ENCODE data around the gene MIPOL1.

MIPOL1 gene

GRCh38 chr14:37466623-37467088 lies 268.9 kb downstream of the MIPOL1 start:
- TF ChIP-seq, protein P1, sequence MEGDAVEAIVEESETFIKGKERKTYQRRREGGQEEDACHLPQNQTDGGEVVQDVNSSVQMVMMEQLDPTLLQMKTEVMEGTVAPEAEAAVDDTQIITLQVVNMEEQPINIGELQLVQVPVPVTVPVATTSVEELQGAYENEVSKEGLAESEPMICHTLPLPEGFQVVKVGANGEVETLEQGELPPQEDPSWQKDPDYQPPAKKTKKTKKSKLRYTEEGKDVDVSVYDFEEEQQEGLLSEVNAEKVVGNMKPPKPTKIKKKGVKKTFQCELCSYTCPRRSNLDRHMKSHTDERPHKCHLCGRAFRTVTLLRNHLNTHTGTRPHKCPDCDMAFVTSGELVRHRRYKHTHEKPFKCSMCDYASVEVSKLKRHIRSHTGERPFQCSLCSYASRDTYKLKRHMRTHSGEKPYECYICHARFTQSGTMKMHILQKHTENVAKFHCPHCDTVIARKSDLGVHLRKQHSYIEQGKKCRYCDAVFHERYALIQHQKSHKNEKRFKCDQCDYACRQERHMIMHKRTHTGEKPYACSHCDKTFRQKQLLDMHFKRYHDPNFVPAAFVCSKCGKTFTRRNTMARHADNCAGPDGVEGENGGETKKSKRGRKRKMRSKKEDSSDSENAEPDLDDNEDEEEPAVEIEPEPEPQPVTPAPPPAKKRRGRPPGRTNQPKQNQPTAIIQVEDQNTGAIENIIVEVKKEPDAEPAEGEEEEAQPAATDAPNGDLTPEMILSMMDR (IDR thresholded peaks at IDR 0.05; ENCODE audit: low read depth, low read length, missing control alignments), result no peak
- H3K4me3 ChIP-seq (ENCODE audit: low read depth, low read length), result no peak overlapping the region
- in situ Hi-C loops (cut with HindIII; ENCODE audit: low sequenced_read_pairs), result no loop called here
- DNase-seq (ENCODE audit: low read depth), result no peak

DNA sequence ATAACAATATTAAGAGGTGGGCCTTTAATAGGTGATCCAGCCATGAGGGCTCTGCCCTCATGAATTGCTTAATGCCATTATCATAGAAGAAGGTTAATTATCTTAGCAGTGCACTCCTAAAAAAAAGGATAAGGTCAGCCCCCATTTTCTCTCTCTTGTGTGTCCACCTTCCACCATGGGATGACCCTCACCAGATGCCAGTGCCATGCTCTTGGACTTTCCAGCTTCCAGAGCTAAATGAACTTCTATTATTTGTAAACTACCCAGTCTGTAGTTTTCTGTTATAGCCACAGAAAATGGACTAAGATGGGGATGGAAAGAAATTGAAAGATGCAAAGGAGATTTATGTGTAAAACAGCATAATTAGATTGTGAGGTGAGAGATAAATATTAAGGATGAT lies 271.9 kb downstream of the MIPOL1 start:
- TF ChIP-seq, protein P1 (IDR thresholded peaks at IDR 0.05; ENCODE audit: low read depth, low read length, missing control alignments), result no peak
- in situ Hi-C loops (cut with HindIII; ENCODE audit: low sequenced_read_pairs), result no loop called here
- H3K4me3 ChIP-seq (ENCODE audit: low read depth, low read length), result no peak overlapping the region
- no peak for DNase-seq (ENCODE audit: low read depth)

- H3K4me3 ChIP-seq (ENCODE audit: low read depth, low read length), result no peak overlapping the region
- TF ChIP-seq, protein P1 (IDR thresholded peaks at IDR 0.05; ENCODE audit: low read depth, low read length, missing control alignments), result no peak
- in situ Hi-C loops (cut with HindIII; ENCODE audit: low sequenced_read_pairs), result no loop called here
- DNase-seq (ENCODE audit: low read depth), result no peak
These were observed 272.5 kb downstream of the MIPOL1 start for GRCh38 chr14:37470251-37470650.

DNA sequence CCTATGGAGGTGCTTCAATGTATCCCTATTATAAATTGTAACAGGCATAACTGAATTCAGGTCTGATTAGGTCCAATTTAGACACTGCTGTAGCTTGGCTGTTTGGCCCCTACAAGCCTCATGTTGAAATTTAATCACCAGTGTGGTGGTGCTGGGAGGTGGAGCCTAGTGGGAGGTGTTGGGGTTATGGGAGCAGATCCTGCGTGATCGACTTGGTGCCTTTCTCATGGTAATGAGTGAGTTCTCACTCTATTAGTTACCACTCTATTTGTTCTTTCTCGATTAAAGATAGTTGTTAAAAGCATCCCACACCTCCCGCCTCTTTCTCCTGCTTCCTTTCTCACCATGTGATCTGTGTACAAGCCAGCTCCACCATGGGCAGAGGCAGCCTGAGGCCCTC lies 275.2 kb downstream of the MIPOL1 start:
- DNase-seq (ENCODE audit: low read depth), result no peak

DNA sequence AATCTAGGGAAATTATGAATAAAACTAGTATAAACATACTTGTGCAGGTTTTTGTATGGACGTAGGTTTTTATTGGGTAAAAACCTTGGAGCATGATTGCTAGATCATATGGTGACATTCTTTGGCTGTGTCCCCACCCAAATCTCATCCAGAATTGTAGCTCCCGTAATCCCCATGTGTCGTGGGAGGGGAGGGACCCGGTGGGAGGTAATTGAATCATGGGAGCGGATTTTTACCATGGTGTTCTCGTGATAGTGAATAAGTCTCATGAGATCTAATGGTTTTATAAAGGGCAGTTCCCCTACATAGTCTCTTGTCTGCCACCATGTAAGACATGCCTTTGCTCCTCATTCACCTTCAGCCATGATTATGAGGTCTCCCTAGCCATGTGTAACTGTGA lies 276.5 kb downstream of the MIPOL1 start:
- TF ChIP-seq, protein P1 (IDR thresholded peaks at IDR 0.05; ENCODE audit: low read depth, low read length, missing control alignments), result no peak
- no peak for DNase-seq (ENCODE audit: low read depth)
- H3K4me3 ChIP-seq (ENCODE audit: low read depth, low read length), result no peak overlapping the region
- in situ Hi-C loops (cut with HindIII; ENCODE audit: low sequenced_read_pairs), result no loop called here

More for the DNA sequence above, 275.2 kb downstream of the MIPOL1 start:
- in situ Hi-C loops (cut with HindIII; ENCODE audit: low sequenced_read_pairs), result no loop called here
- TF ChIP-seq, protein P1 (IDR thresholded peaks at IDR 0.05; ENCODE audit: low read depth, low read length, missing control alignments), result no peak
- no peak overlapping the region for H3K4me3 ChIP-seq (ENCODE audit: low read depth, low read length)

- no peak overlapping the region for H3K4me3 ChIP-seq (ENCODE audit: low read depth, low read length)
- DNase-seq (ENCODE audit: low read depth), result no peak
- in situ Hi-C loops (cut with HindIII; ENCODE audit: low sequenced_read_pairs), result no loop called here
- TF ChIP-seq, protein P1 (IDR thresholded peaks at IDR 0.05; ENCODE audit: low read depth, low read length, missing control alignments), result no peak
These were observed 282.9 kb downstream of the MIPOL1 start for GRCh38 chr14:37480446-37481290.
